K562 (cell line): ENCODE results near the gene MXRA7. TPM values are rescaled to one million over a fixed set of nuclear protein-coding genes. Genes with fewer than 3 reads are reported as not detected.

Source experiments
- BACH1 ChIP-seq: fragments of 200-800 bp; sonication (Bioruptor generic); IDR thresholded peaks from 2 replicates; pipeline ENCODE4 v1.6.1; 2016; ENCODE audit warnings: missing genetic modification characterization, missing compliant biosample characterization
- CEBPG ChIP-seq, 3 experiments: fragments of 200-800 bp in 1 of 3; sonication (Bioruptor generic) in 1 of 3; sonication (generic) in 1 of 3; formaldehyde crosslinking in 1 of 3; IDR thresholded peaks in 2 of 3; conservative IDR thresholded peaks in 1 of 3; 2 replicates each; pipeline versions ENCODE4 v1.6.1 to v1.8.0; 2016 to 2022; ENCODE audit warnings: missing compliant biosample characterization in 2 of 3, missing genetic modification characterization in 2 of 3, mild to moderate bottlenecking in 1 of 3, missing genetic modification reagents in 1 of 3
- EGR1 ChIP-seq: fragments of 450-650 bp; conservative IDR thresholded peaks from 2 replicates; pipeline ENCODE4 v1.6.1; 2017; ENCODE audit warnings: mild to moderate bottlenecking
- GABPB1 ChIP-seq: sonication (generic); formaldehyde crosslinking; IDR thresholded peaks from 2 replicates; pipeline ENCODE4 v1.8.0; 2022; ENCODE audit warnings: mild to moderate bottlenecking, missing genetic modification reagents
- HDAC3 ChIP-seq: fragments of 450-650 bp; IDR thresholded peaks from 2 replicates; pipeline ENCODE4 v1.6.1; 2018; ENCODE audit warnings: borderline replicate concordance, mild to moderate bottlenecking, moderate library complexity; ENCODE audit not compliant: partially characterized antibody
- KAT7 ChIP-seq: sonication (generic); formaldehyde crosslinking; IDR thresholded peaks from 2 replicates; pipeline ENCODE4 v1.8.0; 2022; ENCODE audit warnings: missing genetic modification reagents, mild to moderate bottlenecking, borderline replicate concordance
- NEUROD1 ChIP-seq: fragments of 150-350 bp; IDR thresholded peaks from 2 replicates; pipeline ENCODE4 v1.6.1; 2014; ENCODE audit warnings: borderline replicate concordance, low read length, low read depth; ENCODE audit not compliant: partially characterized antibody
- NKRF ChIP-seq: fragments of 450-650 bp; IDR thresholded peaks from 2 replicates; pipeline ENCODE4 v1.6.1; 2016; ENCODE audit warnings: borderline replicate concordance
- NRF1 ChIP-seq, 2 experiments: fragments of 450-650 bp; IDR thresholded peaks in 1 of 2; conservative IDR thresholded peaks in 1 of 2; 2 replicates each; pipeline ENCODE4 v1.6.1; 2014; ENCODE audit warnings: mild to moderate bottlenecking in 2 of 2
- POLR3A ChIP-seq: IDR thresholded peaks from 2 replicates; pipeline ENCODE4 v1.6.1; 2011; ENCODE audit warnings: borderline replicate concordance, mild to moderate bottlenecking, moderate library complexity; ENCODE audit not compliant: insufficient read length, insufficient read depth; ENCODE audit errors: extremely low read depth
- RNF2 ChIP-seq: sonication (generic); IDR thresholded peaks from 2 replicates; pipeline ENCODE4 v1.6.1; 2016
- SRSF7 ChIP-seq: fragments of 200-400 bp; formaldehyde crosslinking; optimal IDR thresholded peaks from 2 replicates; pipeline ENCODE3; 2017; ENCODE audit warnings: mild to moderate bottlenecking, low read depth, low read length
- SUPT5H ChIP-seq: fragments of 450-650 bp; IDR thresholded peaks from 2 replicates; pipeline ENCODE4 v1.6.1; 2016
- TBP ChIP-seq: optimal IDR thresholded peaks from 2 replicates; pipeline ENCODE3; 2011; ENCODE audit warnings: low read depth, low read length, improper control_type of control experiment
- TEAD1 ChIP-seq, 2 experiments: fragments of 450-650 bp in 1 of 2; sonication (generic) in 1 of 2; formaldehyde crosslinking; IDR thresholded peaks; 2 replicates each; pipeline versions ENCODE4 v1.4.0 to v1.8.0; 2020 to 2022; ENCODE audit warnings: mild to moderate bottlenecking in 2 of 2, missing genetic modification reagents in 1 of 2
- ZHX1 ChIP-seq: fragments of 150-350 bp; conservative IDR thresholded peaks from 2 replicates; pipeline ENCODE4 v1.6.1; 2014; ENCODE audit warnings: low read length
- ZNF280B ChIP-seq: fragments of 250-450 bp; sonication (Bioruptor Pico); IDR thresholded peaks from 2 replicates; pipeline ENCODE4 v1.5.1; 2021; ENCODE audit warnings: mild to moderate bottlenecking
- ZNF445 ChIP-seq: fragments of 250-450 bp; sonication (Bioruptor Pico); IDR thresholded peaks from 2 replicates; pipeline ENCODE4 v1.4.0; 2020; ENCODE audit warnings: low read depth, mild to moderate bottlenecking, moderate library complexity
- ZNF766 ChIP-seq: fragments of 200-800 bp; sonication (Bioruptor generic); conservative IDR thresholded peaks from 2 replicates; pipeline ENCODE4 v1.6.1; 2016; ENCODE audit warnings: missing genetic modification characterization, missing compliant biosample characterization
- ZSCAN29 ChIP-seq: fragments of 450-650 bp; IDR thresholded peaks from 2 replicates; pipeline ENCODE4 v1.6.1; 2017
- polyA plus RNA-seq, 8 experiments: library from polyadenylated mRNA; depleted of rRNA in 4 of 8; stranded (reverse) in 5 of 8; unstranded in 3 of 8; fragments of >200 nt; fragmentation: Nextera tagmentation in 2 of 8; fragmentation: Illumina TruSeq in 1 of 8; extraction: Ambion mirVana in 2 of 8; extraction: Trizol in 1 of 8; gene quantifications; 2 replicates each; pipeline versions ENCODE4 v1.2.1 to v1.2.3, GENCODE V29; 2011 to 2014; ENCODE audit warnings: inconsistent platforms in 1 of 8, missing spikeins in 1 of 8
- total RNA-seq, 7 experiments: library from RNA; depleted of rRNA in 6 of 7; stranded (reverse); fragments of >200 nt in 6 of 7; fragmentation: Illumina TruSeq in 2 of 7; extraction: Trizol in 2 of 7; gene quantifications; 2 replicates each; pipeline versions ENCODE4 v1.2.1 to v1.2.3, GENCODE V29; 2011 to 2021; ENCODE audit warnings: low replicate concordance in 1 of 7

The MXRA7 gene
- total and polyA plus RNA-seq, 9 of the 15 experiments (the other 6 are each of a cell fraction or from before 2014, with no cell fraction given), result 2.6 to 38.4 (median 14.3) TPM

- TF ChIP-seq BACH1 (no peak), RNF2 (peak; percentile 61; the same call in 1 of the 2 replicates), SUPT5H (no peak), ZNF766 (CRISPR knock-in tag) (0 out of 2 replicates have a peak, but pooled peaks have one; percentile 32), NEUROD1 (peak; percentile 53), ZHX1 (no peak), TBP (no peak), ZSCAN29 (no peak), ZNF280B (no peak), POLR3A (no peak), TEAD1 (CRISPR knock-in tag; IDR thresholded peaks at IDR 0.05) (no peak), HDAC3 (no peak), NRF1 (conservative IDR thresholded peaks at IDR 0.05 in 1 of 2, IDR thresholded peaks at IDR 0.05 in 1 of 2) (0 out of 4 replicates have a peak, but pooled peaks of 1 of the 2 experiments have one; percentile 19), CEBPG (CRISPR knock-in tag; IDR thresholded peaks at IDR 0.05) (peak; percentile 67), CEBPG (tag; conservative IDR thresholded peaks at IDR 0.05 in 1 of 2, IDR thresholded peaks at IDR 0.05 in 1 of 2) (no peak; a peak in 1 of 4 replicates), KAT7 (no peak), SRSF7 (no peak), GABPB1 (no peak), ZNF445 (CRISPR knock-in tag) (no peak), EGR1 (no peak), NKRF (no peak)
Measured at GRCh38 chr17:76697702-76698465, 12.9 kb downstream of the MXRA7 start (continued).
